Thoracic aorta (tissue), 2 donors: Measurements from ENCODE around the gene DKK1. TPM values are rescaled to one million over a fixed set of nuclear protein-coding genes. Genes with fewer than 3 reads are reported as not detected.

Source experiments
- ATAC-seq: fragments of 150-250 bp; one replicate; pipeline ENCODE4 v1.8.0; 2017; ENCODE audit warnings: low read depth; ENCODE audit not compliant: insufficient number of reproducible peaks, low FRiP score
- DNase-seq: peaks from one replicate; pipeline ENCODE4 v3.0.0-alpha.2; 2020; ENCODE audit warnings: low spot score
- H3K27ac ChIP-seq, 2 donors: fragments of 200-600 bp; sonication (generic); 1 replicate in 1 of 2; 2 replicates in 1 of 2; pipeline ENCODE4 v1.5.1; 2016; ENCODE audit warnings: mild to moderate bottlenecking in 2 of 2, moderate library complexity in 2 of 2
- H3K27me3 ChIP-seq: fragments of 200-600 bp; sonication (generic); replicated peaks from 2 replicates; pipeline ENCODE4 v1.6.0; 2016; ENCODE audit warnings: mild to moderate bottlenecking; ENCODE audit not compliant: insufficient read depth
- H3K36me3 ChIP-seq: fragments of 200-600 bp; sonication (generic); one replicate; pipeline ENCODE4 v1.5.1; 2016
- H3K4me1 ChIP-seq, 2 donors: fragments of 200-600 bp; sonication (generic); 1 replicate in 1 of 2; 2 replicates in 1 of 2; pipeline versions ENCODE4 v1.5.1 to v1.6.0; 2016; ENCODE audit warnings: low read depth in 2 of 2, mild to moderate bottlenecking in 1 of 2; ENCODE audit not compliant: control insufficient read depth in 1 of 2
- H3K4me3 ChIP-seq: fragments of 200-600 bp; sonication (generic); 2 replicates; pipeline ENCODE4 v1.5.1; 2016; ENCODE audit warnings: mild to moderate bottlenecking
- H3K9me3 ChIP-seq: fragments of 200-600 bp; sonication (generic); 2 replicates; pipeline ENCODE4 v1.5.1; 2016
- total RNA-seq, 2 donors: library from RNA; depleted of rRNA; stranded (reverse); fragments of >200 nt; gene quantifications; one replicate each; pipeline versions ENCODE4 v1.1.0 to v1.2.3, GENCODE V29; 2016
- TF ChIP-seq, protein P1 (sequence below): fragments of 200-600 bp; sonication (generic); IDR thresholded peaks from one replicate; pipeline ENCODE4 v1.5.1; 2019; ENCODE audit warnings: antibody characterized with exemption

The DKK1 gene
- total RNA-seq, 2 donors from 2014 or later, result 0.78 to 3.2 TPM

DNA sequence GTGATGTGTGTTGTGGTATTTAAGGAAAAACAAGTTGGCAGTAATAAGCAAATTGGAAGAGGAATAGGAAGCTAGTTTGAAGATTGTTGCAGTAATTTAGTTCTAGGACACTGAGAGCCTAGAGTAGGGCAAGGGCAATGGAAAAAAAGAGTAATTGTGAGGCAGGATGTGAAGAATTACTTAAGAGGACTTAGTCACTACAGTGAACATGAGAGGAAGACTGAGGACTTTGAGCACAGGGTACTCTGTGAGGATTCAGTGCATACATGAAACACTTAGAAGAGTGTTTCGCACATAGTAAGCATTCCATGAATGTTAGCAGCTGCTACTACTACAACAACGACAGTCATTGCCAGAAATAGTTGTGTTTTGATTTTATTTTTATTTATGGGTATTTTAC is 30.9 kb upstream of the DKK1 start:
- ATAC-seq (peak; percentile 73), DNase-seq (no peak)
- H3K27me3 ChIP-seq, result no peaks in the 10 kb centered on the region
- H3K4me3 ChIP-seq, result no peak overlapping the region
- TF ChIP-seq, protein P1, sequence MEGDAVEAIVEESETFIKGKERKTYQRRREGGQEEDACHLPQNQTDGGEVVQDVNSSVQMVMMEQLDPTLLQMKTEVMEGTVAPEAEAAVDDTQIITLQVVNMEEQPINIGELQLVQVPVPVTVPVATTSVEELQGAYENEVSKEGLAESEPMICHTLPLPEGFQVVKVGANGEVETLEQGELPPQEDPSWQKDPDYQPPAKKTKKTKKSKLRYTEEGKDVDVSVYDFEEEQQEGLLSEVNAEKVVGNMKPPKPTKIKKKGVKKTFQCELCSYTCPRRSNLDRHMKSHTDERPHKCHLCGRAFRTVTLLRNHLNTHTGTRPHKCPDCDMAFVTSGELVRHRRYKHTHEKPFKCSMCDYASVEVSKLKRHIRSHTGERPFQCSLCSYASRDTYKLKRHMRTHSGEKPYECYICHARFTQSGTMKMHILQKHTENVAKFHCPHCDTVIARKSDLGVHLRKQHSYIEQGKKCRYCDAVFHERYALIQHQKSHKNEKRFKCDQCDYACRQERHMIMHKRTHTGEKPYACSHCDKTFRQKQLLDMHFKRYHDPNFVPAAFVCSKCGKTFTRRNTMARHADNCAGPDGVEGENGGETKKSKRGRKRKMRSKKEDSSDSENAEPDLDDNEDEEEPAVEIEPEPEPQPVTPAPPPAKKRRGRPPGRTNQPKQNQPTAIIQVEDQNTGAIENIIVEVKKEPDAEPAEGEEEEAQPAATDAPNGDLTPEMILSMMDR, result no peak
- no peaks in the 10 kb centered on the region for H3K9me3 ChIP-seq
- H3K4me1 ChIP-seq, result peaks cover 12 to 17% of the 10 kb centered on the region in 2 donors
- peaks cover 3% of the 10 kb centered on the region for H3K36me3 ChIP-seq
- no peak overlapping the region for H3K27ac ChIP-seq

DNA sequence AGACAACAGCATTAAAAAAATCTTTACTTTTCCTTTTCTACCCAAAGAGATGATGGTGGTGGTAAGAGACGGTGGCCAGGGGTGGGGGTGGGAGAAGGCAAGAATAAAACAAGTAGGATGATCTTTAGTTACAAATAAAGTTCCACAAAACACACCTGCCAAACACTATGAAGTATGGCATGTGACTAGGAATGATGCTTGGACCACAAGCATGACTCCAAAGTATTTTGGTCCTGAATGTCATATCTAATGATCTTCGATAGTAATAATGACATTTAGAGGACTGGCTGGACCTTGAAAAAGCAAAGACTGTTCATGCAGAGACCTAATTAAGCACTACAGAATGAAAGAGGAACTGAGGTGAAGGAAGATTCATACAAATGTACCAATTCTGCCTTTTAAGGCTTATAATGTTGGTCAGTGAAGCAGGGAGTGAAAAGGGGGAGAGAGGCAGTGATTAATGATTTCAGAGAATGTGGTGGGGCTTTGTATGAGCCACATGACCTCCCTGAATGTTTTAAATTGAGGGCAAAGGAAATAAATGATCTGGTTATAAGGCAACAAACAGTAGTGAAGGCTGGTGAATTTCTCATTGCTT is 29.6 kb upstream of the DKK1 start:
- H3K36me3 ChIP-seq, result peaks cover 3% of the 10 kb centered on the region
- H3K4me1 ChIP-seq, result peaks cover 12 to 17% of the 10 kb centered on the region in 2 donors
- TF ChIP-seq, protein P1, result no peak
- H3K9me3 ChIP-seq, result no peaks in the 10 kb centered on the region
- no peak for ATAC-seq
- H3K4me3 ChIP-seq, result no peak overlapping the region
- H3K27me3 ChIP-seq, result no peaks in the 10 kb centered on the region
- DNase-seq, result no peak
- H3K27ac ChIP-seq, result no peak overlapping the region

DNA sequence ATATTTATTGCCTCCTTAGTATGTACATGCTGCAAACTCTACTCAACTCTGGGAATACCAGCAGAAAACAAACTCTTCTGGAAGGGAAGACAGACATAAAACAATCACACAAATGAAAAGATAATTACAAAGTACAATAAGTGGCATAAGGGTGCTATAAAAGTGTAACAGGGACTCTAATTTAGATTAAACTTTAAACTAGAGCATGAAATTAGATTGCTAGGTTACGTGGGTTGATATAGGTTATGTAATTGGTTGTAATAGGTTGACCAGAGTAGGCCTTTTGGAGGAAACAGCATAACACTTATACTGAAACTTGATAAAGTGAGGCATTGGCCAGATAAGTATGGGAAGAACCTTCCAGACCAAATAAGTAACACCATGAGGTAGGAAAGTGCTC is 26.2 kb upstream of the DKK1 start:
- H3K4me1 ChIP-seq, result peaks cover 0 to 2% of the 10 kb centered on the region in 2 donors
- no peak for ATAC-seq

GRCh38 chr10:52297747-52298146 is 16.3 kb upstream of the DKK1 start:
- Histone ChIP-seq H3K27me3 (no peaks in the 10 kb centered on the region), H3K4me1 (no peaks in the 10 kb centered on the region), H3K36me3 (peaks cover 3% of the 10 kb centered on the region), H3K4me3 (no peak overlapping the region), H3K9me3 (no peaks in the 10 kb centered on the region), H3K27ac (no peak overlapping the region)
- DNase-seq (no peak), ATAC-seq (no peak)
- TF ChIP-seq, protein P1, result no peak

More for the DNA sequence above, 26.2 kb upstream of the DKK1 start:
- H3K36me3 ChIP-seq, result no peaks in the 10 kb centered on the region
- no peak overlapping the region for H3K4me3 ChIP-seq
- no peak overlapping the region for H3K27ac ChIP-seq
- H3K9me3 ChIP-seq, result no peaks in the 10 kb centered on the region
- TF ChIP-seq, protein P1, result no peak
- no peaks in the 10 kb centered on the region for H3K27me3 ChIP-seq
- no peak for DNase-seq

DNA sequence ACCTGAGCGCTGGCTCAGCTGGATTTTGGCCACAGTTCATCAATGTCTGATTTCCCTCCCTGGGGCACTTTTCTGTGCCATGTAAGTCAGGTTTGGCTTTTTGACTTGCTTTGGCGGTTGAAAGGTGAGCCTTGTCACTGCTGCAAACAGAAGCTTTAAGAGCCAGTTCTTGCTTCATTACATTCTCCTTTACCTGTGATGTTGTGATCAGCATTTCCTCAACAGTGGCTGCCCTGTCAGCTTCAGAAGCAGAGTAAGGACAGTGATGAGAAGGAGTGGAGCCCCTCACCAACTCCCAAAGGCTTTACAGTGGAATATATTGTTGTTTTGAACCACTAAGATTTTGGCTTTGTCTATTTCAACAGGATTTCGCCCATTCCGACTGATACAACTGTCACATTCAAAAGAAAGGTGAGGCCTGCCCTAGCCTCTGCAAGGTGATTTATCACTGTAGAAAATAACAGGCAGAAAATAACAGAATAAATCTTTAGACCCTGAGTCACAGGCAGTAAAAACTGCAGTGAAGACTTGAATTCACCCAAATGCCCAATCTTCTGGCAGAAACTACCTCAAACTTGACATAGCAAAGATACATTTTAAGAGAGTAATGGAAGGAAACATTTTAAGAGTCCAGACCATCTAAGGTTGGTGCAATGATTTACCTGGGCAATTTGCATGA is 13.3 kb upstream of the DKK1 start:
- Histone ChIP-seq H3K4me3 (no peak overlapping the region), H3K36me3 (no peaks in the 10 kb centered on the region), H3K27me3 (no peaks in the 10 kb centered on the region), H3K4me1 (no peaks in the 10 kb centered on the region), H3K9me3 (no peaks in the 10 kb centered on the region), H3K27ac (no peak overlapping the region)
- TF ChIP-seq, protein P1, result no peak
- ATAC-seq (no peak), DNase-seq (no peak)
